ENCODE results near the gene ANKRD44. TPM values are rescaled to one million over a fixed set of nuclear protein-coding genes. Genes with fewer than 3 reads are reported as not detected.

Gene ANKRD44
- polyA plus RNA-seq, 2 of the 4 experiments (the other 2 are of a cell fraction), result 0.97 to 5.9 TPM

GRCh38 chr2:197171582-197171981 is 139.0 kb downstream of the ANKRD44 start:
- ATAC-seq (no peak), FAIRE-seq (no peak), DNase-seq (ENCODE audit: low read depth in 1 of 2, low spot score in 1 of 2) (no peak)
- Histone ChIP-seq H3K27ac (no peak overlapping the region), H3K4me3 (no peak overlapping the region), H3K4me1 (no peaks in the 10 kb centered on the region), H3K4me2 (no peak overlapping the region), H3K9me3 (no peaks in the 10 kb centered on the region)
- WGBS (ENCODE audit: missing lambda C conversion rate), result 92% methylated on average over 4 of the region's 4 CpGs
- POLR2A ChIA-PET, result no interaction called here
- no peak for TF ChIP-seq REST (IDR thresholded peaks at IDR 0.05)
- TF ChIP-seq RCOR1 (IDR thresholded peaks at IDR 0.05; ENCODE audit: low read depth, low read length), result no peak
- no peak for TF ChIP-seq EP300 (IDR thresholded peaks at IDR 0.05)
- TF ChIP-seq NR3C1 (IDR thresholded peaks at IDR 0.05), result no peak
- TF ChIP-seq, protein P1, sequence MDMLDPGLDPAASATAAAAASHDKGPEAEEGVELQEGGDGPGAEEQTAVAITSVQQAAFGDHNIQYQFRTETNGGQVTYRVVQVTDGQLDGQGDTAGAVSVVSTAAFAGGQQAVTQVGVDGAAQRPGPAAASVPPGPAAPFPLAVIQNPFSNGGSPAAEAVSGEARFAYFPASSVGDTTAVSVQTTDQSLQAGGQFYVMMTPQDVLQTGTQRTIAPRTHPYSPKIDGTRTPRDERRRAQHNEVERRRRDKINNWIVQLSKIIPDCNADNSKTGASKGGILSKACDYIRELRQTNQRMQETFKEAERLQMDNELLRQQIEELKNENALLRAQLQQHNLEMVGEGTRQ (IDR thresholded peaks at IDR 0.05), result no peak
- TF ChIP-seq MAZ (IDR thresholded peaks at IDR 0.05; ENCODE audit: borderline replicate concordance, low read depth, low read length), result no peak
- no peak for TF ChIP-seq NPAS2 (CRISPR knock-in tag; IDR thresholded peaks at IDR 0.05; ENCODE audit: borderline replicate concordance)
- TF ChIP-seq JUNB (IDR thresholded peaks at IDR 0.05), result no peak
- no peak for TF ChIP-seq HOXB5 (CRISPR knock-in tag; IDR thresholded peaks at IDR 0.05)
- TF ChIP-seq MAX (IDR thresholded peaks at IDR 0.05), result no peak
- TF ChIP-seq RNF2 (IDR thresholded peaks at IDR 0.05; ENCODE audit: borderline replicate concordance, low read depth), result no peak
- TF ChIP-seq EHF (CRISPR knock-in tag; IDR thresholded peaks at IDR 0.05), result no peak
- TF ChIP-seq TFCP2L1 (CRISPR knock-in tag; IDR thresholded peaks at IDR 0.05), result no peak
- TF ChIP-seq FOSL2 (IDR thresholded peaks at IDR 0.05), result no peak
- no peak for TF ChIP-seq FOSL2 (CRISPR knock-in tag; IDR thresholded peaks at IDR 0.05)
- no peak for TF ChIP-seq ZFP36 (IDR thresholded peaks at IDR 0.05; ENCODE audit: borderline replicate concordance, partially characterized antibody)
- TF ChIP-seq MYC (IDR thresholded peaks at IDR 0.05; ENCODE audit: borderline replicate concordance, low read length), result no peak
- CTCF ChIA-PET, result interaction anchor here (3.9 kb wide), 1 partner anchor 58 kb away, joined by 26 read pairs; no protein-coding TSS in a partner anchor

DNA sequence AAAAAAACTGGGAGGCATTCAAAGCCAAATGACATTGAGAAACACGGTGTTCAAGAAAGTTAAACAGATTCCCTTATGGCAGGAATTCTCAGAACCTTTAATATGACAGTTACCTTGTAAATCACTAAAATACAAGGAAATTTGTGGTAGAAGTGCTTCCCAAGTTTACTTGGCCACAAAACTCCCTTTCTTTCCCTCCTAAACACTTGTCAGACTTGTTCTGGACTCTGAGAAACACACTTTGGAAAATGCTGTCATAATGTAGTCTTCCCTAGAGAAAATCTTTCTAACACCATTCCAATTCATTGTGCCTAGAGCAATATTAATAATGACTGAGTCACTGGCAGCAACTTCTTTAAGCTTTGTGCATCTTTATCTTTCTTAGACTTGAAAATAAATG is 140.4 kb downstream of the ANKRD44 start:
- TF ChIP-seq RAD21 (conservative IDR thresholded peaks at IDR 0.05 in 1 of 2, IDR thresholded peaks at IDR 0.05 in 1 of 2), result no peak
- TF ChIP-seq, protein P1 (IDR thresholded peaks at IDR 0.05), result no peak
- no peak for TF ChIP-seq SMC3 (IDR thresholded peaks at IDR 0.05)
- no peak for TF ChIP-seq GATA3 (IDR thresholded peaks at IDR 0.05; ENCODE audit: borderline replicate concordance)
- TF ChIP-seq RNF2 (IDR thresholded peaks at IDR 0.05; ENCODE audit: borderline replicate concordance, low read depth), result no peak
- TF ChIP-seq, protein P2, sequence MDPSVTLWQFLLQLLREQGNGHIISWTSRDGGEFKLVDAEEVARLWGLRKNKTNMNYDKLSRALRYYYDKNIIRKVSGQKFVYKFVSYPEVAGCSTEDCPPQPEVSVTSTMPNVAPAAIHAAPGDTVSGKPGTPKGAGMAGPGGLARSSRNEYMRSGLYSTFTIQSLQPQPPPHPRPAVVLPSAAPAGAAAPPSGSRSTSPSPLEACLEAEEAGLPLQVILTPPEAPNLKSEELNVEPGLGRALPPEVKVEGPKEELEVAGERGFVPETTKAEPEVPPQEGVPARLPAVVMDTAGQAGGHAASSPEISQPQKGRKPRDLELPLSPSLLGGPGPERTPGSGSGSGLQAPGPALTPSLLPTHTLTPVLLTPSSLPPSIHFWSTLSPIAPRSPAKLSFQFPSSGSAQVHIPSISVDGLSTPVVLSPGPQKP (IDR thresholded peaks at IDR 0.05; ENCODE audit: low read depth, low read length), result no peak
- TF ChIP-seq CEBPB (IDR thresholded peaks at IDR 0.05), result no peak
- no peak for TF ChIP-seq MYC (IDR thresholded peaks at IDR 0.05; ENCODE audit: borderline replicate concordance, low read length)
- no peak for TF ChIP-seq TFCP2L1 (CRISPR knock-in tag; IDR thresholded peaks at IDR 0.05)
- TF ChIP-seq, protein P3, sequence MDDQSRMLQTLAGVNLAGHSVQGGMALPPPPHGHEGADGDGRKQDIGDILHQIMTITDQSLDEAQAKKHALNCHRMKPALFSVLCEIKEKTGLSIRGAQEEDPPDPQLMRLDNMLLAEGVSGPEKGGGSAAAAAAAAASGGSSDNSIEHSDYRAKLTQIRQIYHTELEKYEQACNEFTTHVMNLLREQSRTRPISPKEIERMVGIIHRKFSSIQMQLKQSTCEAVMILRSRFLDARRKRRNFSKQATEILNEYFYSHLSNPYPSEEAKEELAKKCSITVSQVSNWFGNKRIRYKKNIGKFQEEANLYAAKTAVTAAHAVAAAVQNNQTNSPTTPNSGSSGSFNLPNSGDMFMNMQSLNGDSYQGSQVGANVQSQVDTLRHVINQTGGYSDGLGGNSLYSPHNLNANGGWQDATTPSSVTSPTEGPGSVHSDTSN (IDR thresholded peaks at IDR 0.05), result no peak
- TF ChIP-seq CHD4 (IDR thresholded peaks at IDR 0.05; ENCODE audit: borderline replicate concordance), result no peak
- TF ChIP-seq MAFK (IDR thresholded peaks at IDR 0.05; ENCODE audit: partially characterized antibody), result no peak
- no peak for TF ChIP-seq HOXB13 (CRISPR knock-in tag; IDR thresholded peaks at IDR 0.05; ENCODE audit: low read depth)
- no peak for TF ChIP-seq FOSL2 (IDR thresholded peaks at IDR 0.05)
- no peak for TF ChIP-seq FOSL2 (CRISPR knock-in tag; IDR thresholded peaks at IDR 0.05)
- TF ChIP-seq ESRRA (IDR thresholded peaks at IDR 0.05; ENCODE audit: borderline replicate concordance, low read length), result no peak
- TF ChIP-seq EP300 (IDR thresholded peaks at IDR 0.05), result no peak
- TF ChIP-seq CBX8 (IDR thresholded peaks at IDR 0.05), result no peak
- TF ChIP-seq KDM5A (IDR thresholded peaks at IDR 0.05), result no peak
- no peak overlapping the region for H3K27ac ChIP-seq
- 64% methylated on average over 1 of the region's 1 CpG for WGBS (ENCODE audit: missing lambda C conversion rate)
- FAIRE-seq (no peak), DNase-seq (ENCODE audit: low read depth in 1 of 2, low spot score in 1 of 2) (no peak), ATAC-seq (no peak)
- no peaks in the 10 kb centered on the region for H3K4me1 ChIP-seq
- no peak overlapping the region for H3K4me2 ChIP-seq
- POLR2A ChIA-PET, result no interaction called here
- H3K4me3 ChIP-seq, result no peak overlapping the region
- no peaks in the 10 kb centered on the region for H3K9me3 ChIP-seq
- CTCF ChIA-PET, result interaction anchor here (3.9 kb wide), 1 partner anchor 56 kb away, joined by 26 read pairs; no protein-coding TSS in a partner anchor

Data from A549 (cell line).